ENCODE data around the gene MARCHF5. TPM values are rescaled to one million over a fixed set of nuclear protein-coding genes. Genes with fewer than 3 reads are reported as not detected.

MARCHF5 gene
- total RNA-seq, 6 experiments from 2014 or later, result 36.2 to 48.2 (median 41.2) TPM

DNA sequence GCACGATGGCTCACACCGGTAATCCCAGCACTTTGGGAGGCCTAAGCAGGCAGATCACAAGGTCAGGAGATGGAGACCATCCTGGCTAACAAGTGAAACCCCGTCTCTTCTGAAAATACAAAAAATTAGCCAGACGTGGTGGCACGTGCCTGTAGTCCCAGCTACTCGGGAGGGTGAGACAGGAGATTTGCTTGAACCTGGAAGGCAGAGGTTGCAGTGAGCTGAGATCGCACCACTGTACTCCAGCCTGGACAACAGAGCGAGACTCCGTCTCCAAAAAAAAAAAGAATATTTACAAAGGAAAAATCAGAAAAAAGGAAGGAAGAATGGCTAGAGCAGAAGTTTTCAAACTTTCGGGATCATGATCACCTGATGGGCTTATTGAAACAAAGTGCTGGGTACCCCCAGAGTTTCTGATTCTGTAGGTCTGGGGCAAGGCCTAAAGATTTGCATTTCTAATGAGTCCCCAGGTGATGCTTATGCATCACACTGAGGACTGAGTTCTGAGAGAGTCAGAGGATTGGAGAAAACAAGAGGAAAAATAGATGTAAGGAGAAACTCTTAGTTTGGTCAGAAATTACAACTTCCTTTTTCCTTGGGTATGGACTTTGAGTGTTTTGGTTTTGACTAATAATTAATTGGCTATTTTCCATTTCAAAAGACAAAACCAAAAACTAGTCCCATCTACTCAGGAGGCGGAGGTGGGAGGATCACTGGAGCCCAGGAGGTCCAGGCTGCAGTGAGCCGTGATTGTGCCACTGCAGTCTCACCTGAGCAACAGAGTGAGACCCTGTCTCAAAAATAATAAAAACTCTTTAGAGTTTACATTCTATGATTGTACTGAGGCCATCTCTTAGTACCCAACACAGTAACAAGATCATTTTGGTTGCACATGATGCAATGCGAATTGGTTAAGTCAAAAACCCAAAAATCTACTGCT, 14.4 kb downstream of the MARCHF5 start:
- H3K27me3 Mint-ChIP-seq (ENCODE audit: insufficient read depth), result no peaks in the 10 kb centered on the region
- H3K4me1 Mint-ChIP-seq (ENCODE audit: low read depth), result peaks cover 16% of the 10 kb centered on the region
- H3K27ac Mint-ChIP-seq, result no peak overlapping the region
- H3K36me3 Mint-ChIP-seq (ENCODE audit: low read depth), result no peaks in the 10 kb centered on the region
- no peak for TF ChIP-seq CTCF (IDR thresholded peaks at IDR 0.05)
- H3K9me3 Mint-ChIP-seq, result no peaks in the 10 kb centered on the region
- no peak for DNase-seq
- no peak overlapping the region for H3K4me3 Mint-ChIP-seq

- Mint-ChIP-seq H3K9me3 (no peaks in the 10 kb centered on the region), H3K4me3 (no peak overlapping the region), H3K27me3 (ENCODE audit: insufficient read depth) (no peaks in the 10 kb centered on the region), H3K4me1 (ENCODE audit: low read depth) (peaks cover 5% of the 10 kb centered on the region), H3K27ac (no peak overlapping the region), H3K36me3 (ENCODE audit: low read depth) (peaks cover 13% of the 10 kb centered on the region; the same call in 1 of the 2 replicates)
- no peak for TF ChIP-seq CTCF (IDR thresholded peaks at IDR 0.05)
- no peak for DNase-seq
These were observed 18.3 kb downstream of the MARCHF5 start for GRCh38 chr10:92309272-92309671.

DNA sequence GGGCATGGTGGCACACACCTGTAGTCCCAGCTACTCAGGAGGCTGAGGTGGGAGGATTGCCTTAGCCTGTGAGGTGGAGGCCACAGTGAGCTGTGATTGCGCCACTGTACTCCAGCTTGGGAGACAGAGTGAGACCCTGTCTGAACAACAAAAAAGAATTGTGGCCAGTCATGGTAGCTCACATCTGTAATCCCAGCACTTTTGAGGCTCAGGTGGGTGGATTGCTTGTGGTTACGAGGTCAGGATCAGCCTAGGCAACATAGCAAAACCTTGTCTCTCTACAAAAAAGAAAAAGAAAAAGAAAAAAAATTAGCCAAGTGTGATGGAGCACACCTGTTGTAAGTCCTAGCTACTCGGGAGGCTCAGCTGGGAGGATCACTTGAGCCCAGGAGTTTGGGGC, 22.8 kb downstream of the MARCHF5 start:
- Mint-ChIP-seq H3K4me1 (ENCODE audit: low read depth) (no peaks in the 10 kb centered on the region; the same call in 1 of the 2 replicates), H3K27ac (no peak overlapping the region), H3K9me3 (no peaks in the 10 kb centered on the region), H3K36me3 (ENCODE audit: low read depth) (peaks cover 13% of the 10 kb centered on the region; the same call in 1 of the 2 replicates), H3K27me3 (ENCODE audit: insufficient read depth) (no peaks in the 10 kb centered on the region), H3K4me3 (no peak overlapping the region)
- DNase-seq, result no peak
- TF ChIP-seq CTCF (IDR thresholded peaks at IDR 0.05), result no peak

DNA sequence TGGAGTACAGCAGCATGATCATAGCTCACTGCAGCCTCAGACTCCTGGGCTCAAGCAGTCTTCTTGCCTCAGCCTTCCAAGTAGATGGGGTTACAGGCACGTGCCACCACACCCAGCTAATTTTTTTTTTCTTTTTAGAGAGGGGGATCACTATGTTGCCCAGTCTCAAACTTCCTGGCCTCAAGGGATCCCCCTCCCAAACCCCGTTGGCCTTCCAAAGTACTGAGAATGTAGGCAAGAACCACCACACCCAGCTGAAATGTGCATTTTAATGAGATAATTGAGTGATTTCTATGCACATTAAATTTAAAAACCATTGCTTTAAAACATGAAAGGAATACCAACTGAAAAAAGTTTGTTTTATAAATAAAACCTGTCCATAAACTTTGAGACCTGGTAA, 25.6 kb downstream of the MARCHF5 start:
- Mint-ChIP-seq H3K9me3 (no peaks in the 10 kb centered on the region), H3K27ac (no peak overlapping the region), H3K27me3 (ENCODE audit: insufficient read depth) (no peaks in the 10 kb centered on the region), H3K4me3 (no peak overlapping the region), H3K4me1 (ENCODE audit: low read depth) (no peaks in the 10 kb centered on the region), H3K36me3 (ENCODE audit: low read depth) (peaks cover 19% of the 10 kb centered on the region)
- DNase-seq, result no peak
- TF ChIP-seq CTCF (IDR thresholded peaks at IDR 0.05), result no peak

- Mint-ChIP-seq H3K27ac (no peak overlapping the region), H3K4me3 (no peak overlapping the region), H3K9me3 (no peaks in the 10 kb centered on the region), H3K36me3 (ENCODE audit: low read depth) (peaks cover 19% of the 10 kb centered on the region), H3K27me3 (ENCODE audit: insufficient read depth) (no peaks in the 10 kb centered on the region), H3K4me1 (ENCODE audit: low read depth) (peaks cover 28% of the 10 kb centered on the region)
- no peak for TF ChIP-seq CTCF (IDR thresholded peaks at IDR 0.05)
- no peak for DNase-seq
These were observed 32.1 kb downstream of the MARCHF5 start for GRCh38 chr10:92323079-92323478.

Data from HFFc6 (cell line).